Fibroblast of lung (primary cell): ENCODE measurements around the gene USP7.

ENCODE experiments used
- CTCF ChIP-seq, 2 donors: IDR thresholded peaks in 1 of 2; conservative IDR thresholded peaks in 1 of 2; 1 replicate in 1 of 2; 2 replicates in 1 of 2; pipeline ENCODE4 v1.5.1; 2011 to 2012; ENCODE audit warnings: low read length in 2 of 2, control low read depth in 1 of 2, inconsistent platforms in 1 of 2, low read depth in 1 of 2, mild to moderate bottlenecking in 1 of 2
- EZH2 ChIP-seq: IDR thresholded peaks from 2 replicates; pipeline ENCODE4 v1.5.1; 2012; ENCODE audit warnings: low read length, control low read depth, mild to moderate bottlenecking; ENCODE audit errors: missing control alignments

- TF ChIP-seq CTCF (conservative IDR thresholded peaks at IDR 0.05 in 1 of 2, IDR thresholded peaks at IDR 0.05 in 1 of 2; ENCODE audit: low read depth in 1 of 2, low read length in 2 of 2) (no peak), EZH2 (no peak)
Observed at GRCh38 chr16:8882041-8882617, 81.6 kb downstream of the USP7 start, which contains the start of gene LITAFD.
